Neural cell (in vitro differentiated cells): Measurements from ENCODE around the gene SIMC1.
"Not testable (repeated sequence)": the region's sequence is repeated elsewhere in the genome, so short reads cannot be mapped to it uniquely, and the experiment has no call there.

Experiments
- EP300 ChIP-seq: fragments of 450-650 bp; conservative IDR thresholded peaks from 2 replicates; pipeline ENCODE4 v1.6.1; 2014; ENCODE audit warnings: antibody characterized with exemption, mild to moderate bottlenecking, moderate library complexity; ENCODE audit not compliant: poor library complexity, severe bottlenecking
- EZH2 ChIP-seq: fragments of 200-600, 300-800 bp; shearing (Covaris generic), sonication (generic); IDR thresholded peaks from 2 replicates; pipeline ENCODE4 v1.6.1; 2014; ENCODE audit warnings: antibody characterized with exemption, low read length, borderline replicate concordance, mild to moderate bottlenecking; ENCODE audit not compliant: insufficient read depth, poor library complexity, severe bottlenecking
- MXI1 ChIP-seq: fragments of 450-650 bp; conservative IDR thresholded peaks from 2 replicates; pipeline ENCODE4 v1.6.1; 2014; ENCODE audit warnings: antibody characterized with exemption, mild to moderate bottlenecking; ENCODE audit not compliant: poor library complexity, severe bottlenecking
- POLR2AphosphoS5 ChIP-seq: IDR thresholded peaks from 2 replicates; pipeline ENCODE4 v1.6.1; 2012
- RAD21 ChIP-seq: fragments of 450-650 bp; conservative IDR thresholded peaks from 2 replicates; pipeline ENCODE4 v1.6.1; 2014; ENCODE audit warnings: antibody characterized with exemption, mild to moderate bottlenecking, moderate library complexity
- SMC3 ChIP-seq: fragments of 450-650 bp; conservative IDR thresholded peaks from 2 replicates; pipeline ENCODE4 v1.6.1; 2014; ENCODE audit warnings: antibody characterized with exemption, mild to moderate bottlenecking, moderate library complexity; ENCODE audit not compliant: poor library complexity
- TAF1 ChIP-seq: IDR thresholded peaks from 2 replicates; pipeline ENCODE4 v1.6.1; 2012; ENCODE audit warnings: low read depth
- TF ChIP-seq, protein P1 (sequence below): fragments of 450-650 bp; IDR thresholded peaks from 2 replicates; pipeline ENCODE4 v1.5.1; 2014; ENCODE audit warnings: antibody characterized with exemption, mild to moderate bottlenecking, moderate library complexity; ENCODE audit not compliant: poor library complexity, severe bottlenecking

DNA sequence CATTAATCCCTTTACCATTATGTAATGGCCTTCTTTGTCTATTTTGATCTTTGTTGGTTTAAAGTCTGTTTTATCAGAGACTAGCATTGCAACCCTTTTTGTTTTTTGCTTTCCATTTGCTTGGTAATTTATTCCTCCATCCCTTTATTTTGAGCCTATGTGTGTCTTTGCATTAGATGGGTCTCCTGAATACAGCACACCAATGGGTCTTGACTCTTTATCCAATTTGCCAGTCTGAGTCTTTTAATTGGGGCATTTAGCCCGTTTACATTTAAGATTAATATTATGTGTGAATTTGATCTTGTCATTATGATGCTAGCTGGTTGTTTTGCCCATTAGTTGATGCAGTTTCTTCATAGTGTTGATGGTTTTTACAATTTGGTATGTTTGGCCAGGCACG lies 12.5 kb downstream of the SIMC1 start:
- TF ChIP-seq, protein P1, sequence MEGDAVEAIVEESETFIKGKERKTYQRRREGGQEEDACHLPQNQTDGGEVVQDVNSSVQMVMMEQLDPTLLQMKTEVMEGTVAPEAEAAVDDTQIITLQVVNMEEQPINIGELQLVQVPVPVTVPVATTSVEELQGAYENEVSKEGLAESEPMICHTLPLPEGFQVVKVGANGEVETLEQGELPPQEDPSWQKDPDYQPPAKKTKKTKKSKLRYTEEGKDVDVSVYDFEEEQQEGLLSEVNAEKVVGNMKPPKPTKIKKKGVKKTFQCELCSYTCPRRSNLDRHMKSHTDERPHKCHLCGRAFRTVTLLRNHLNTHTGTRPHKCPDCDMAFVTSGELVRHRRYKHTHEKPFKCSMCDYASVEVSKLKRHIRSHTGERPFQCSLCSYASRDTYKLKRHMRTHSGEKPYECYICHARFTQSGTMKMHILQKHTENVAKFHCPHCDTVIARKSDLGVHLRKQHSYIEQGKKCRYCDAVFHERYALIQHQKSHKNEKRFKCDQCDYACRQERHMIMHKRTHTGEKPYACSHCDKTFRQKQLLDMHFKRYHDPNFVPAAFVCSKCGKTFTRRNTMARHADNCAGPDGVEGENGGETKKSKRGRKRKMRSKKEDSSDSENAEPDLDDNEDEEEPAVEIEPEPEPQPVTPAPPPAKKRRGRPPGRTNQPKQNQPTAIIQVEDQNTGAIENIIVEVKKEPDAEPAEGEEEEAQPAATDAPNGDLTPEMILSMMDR, result not testable (repeated sequence)
- not testable (repeated sequence) for TF ChIP-seq SMC3, RAD21, MXI1, POLR2AphosphoS5, EP300, EZH2, TAF1
